Measurements from ENCODE around the gene SLC22A1. TPM values are rescaled to one million over a fixed set of nuclear protein-coding genes. Genes with fewer than 3 reads are reported as not detected.

The SLC22A1 gene
- total RNA-seq, 1 experiment from 2014 or later = 1.2 TPM

DNA sequence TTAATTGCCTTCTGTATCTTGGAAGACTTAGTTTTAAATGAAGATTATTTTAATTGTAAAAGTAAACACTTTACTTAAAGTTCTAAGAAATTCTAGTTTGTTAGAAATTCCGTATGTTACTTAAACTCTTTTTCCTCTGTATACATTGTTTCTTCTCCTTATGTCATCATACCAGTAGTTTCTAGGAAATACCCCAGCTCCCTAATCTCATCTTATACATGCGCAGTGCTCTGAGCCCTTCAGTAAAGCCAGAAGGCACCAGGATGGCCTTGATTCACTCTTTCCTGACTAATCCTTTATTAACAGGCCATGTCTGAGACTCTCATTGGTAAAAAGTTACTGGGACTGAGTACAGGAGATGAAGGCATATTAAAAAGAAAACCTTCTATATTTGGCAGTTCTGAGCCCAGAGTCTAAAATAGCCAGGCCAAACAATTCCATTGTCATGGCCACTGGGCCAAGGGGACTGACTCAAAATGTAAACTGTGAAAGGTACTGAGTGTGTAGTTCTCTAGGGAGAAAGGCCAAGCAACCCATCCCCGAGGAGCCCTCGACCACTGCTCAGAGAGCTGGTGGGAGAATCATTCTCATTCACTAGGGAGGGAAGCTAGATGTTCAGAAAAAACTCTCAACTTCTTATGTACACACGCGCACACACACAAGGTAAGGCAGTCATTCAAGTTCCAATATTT is 25.0 kb downstream of the SLC22A1 start (continued):
- TF ChIP-seq, protein P1, sequence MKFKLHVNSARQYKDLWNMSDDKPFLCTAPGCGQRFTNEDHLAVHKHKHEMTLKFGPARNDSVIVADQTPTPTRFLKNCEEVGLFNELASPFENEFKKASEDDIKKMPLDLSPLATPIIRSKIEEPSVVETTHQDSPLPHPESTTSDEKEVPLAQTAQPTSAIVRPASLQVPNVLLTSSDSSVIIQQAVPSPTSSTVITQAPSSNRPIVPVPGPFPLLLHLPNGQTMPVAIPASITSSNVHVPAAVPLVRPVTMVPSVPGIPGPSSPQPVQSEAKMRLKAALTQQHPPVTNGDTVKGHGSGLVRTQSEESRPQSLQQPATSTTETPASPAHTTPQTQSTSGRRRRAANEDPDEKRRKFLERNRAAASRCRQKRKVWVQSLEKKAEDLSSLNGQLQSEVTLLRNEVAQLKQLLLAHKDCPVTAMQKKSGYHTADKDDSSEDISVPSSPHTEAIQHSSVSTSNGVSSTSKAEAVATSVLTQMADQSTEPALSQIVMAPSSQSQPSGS (CRISPR knock-in tag; IDR thresholded peaks at IDR 0.05; ENCODE audit: borderline replicate concordance, low read depth) = no peak

- no peaks in the 10 kb centered on the region; the same call in 1 of the 2 replicates for H3K36me3 Mint-ChIP-seq
- DNase-seq (ENCODE audit: low spot score) (no peak), ATAC-seq (no peak)
- no peaks in the 10 kb centered on the region; the same call in 1 of the 2 replicates for H3K27me3 Mint-ChIP-seq (ENCODE audit: low read depth)
- POLR2A ChIA-PET = no interaction called here
- peaks cover 20% of the 10 kb centered on the region for H3K9me3 Mint-ChIP-seq
- no peaks in the 10 kb centered on the region for H3K4me1 Mint-ChIP-seq
- no peak overlapping the region for H3K27ac Mint-ChIP-seq
- no peak overlapping the region for H3K4me3 Mint-ChIP-seq
- CTCF ChIA-PET = no interaction called here
- TF ChIP-seq, protein P2, sequence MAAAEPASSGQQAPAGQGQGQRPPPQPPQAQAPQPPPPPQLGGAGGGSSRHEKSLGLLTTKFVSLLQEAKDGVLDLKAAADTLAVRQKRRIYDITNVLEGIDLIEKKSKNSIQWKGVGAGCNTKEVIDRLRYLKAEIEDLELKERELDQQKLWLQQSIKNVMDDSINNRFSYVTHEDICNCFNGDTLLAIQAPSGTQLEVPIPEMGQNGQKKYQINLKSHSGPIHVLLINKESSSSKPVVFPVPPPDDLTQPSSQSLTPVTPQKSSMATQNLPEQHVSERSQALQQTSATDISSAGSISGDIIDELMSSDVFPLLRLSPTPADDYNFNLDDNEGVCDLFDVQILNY (CRISPR knock-in tag; IDR thresholded peaks at IDR 0.05) = no peak
- TF ChIP-seq ZNF317 (CRISPR knock-in tag; IDR thresholded peaks at IDR 0.05; ENCODE audit: borderline replicate concordance, low read depth) = no peak
- TF ChIP-seq ZNF232 (CRISPR knock-in tag; IDR thresholded peaks at IDR 0.05) = no peak
- no peak for TF ChIP-seq AR (CRISPR knock-in tag; IDR thresholded peaks at IDR 0.05)
- TF ChIP-seq, protein P3, sequence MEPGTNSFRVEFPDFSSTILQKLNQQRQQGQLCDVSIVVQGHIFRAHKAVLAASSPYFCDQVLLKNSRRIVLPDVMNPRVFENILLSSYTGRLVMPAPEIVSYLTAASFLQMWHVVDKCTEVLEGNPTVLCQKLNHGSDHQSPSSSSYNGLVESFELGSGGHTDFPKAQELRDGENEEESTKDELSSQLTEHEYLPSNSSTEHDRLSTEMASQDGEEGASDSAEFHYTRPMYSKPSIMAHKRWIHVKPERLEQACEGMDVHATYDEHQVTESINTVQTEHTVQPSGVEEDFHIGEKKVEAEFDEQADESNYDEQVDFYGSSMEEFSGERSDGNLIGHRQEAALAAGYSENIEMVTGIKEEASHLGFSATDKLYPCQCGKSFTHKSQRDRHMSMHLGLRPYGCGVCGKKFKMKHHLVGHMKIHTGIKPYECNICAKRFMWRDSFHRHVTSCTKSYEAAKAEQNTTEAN (CRISPR knock-in tag; IDR thresholded peaks at IDR 0.05) = no peak
- no peak for TF ChIP-seq PRRX2 (CRISPR knock-in tag; IDR thresholded peaks at IDR 0.05)
Measured at GRCh38 chr6:160147146-160147536, 25.5 kb downstream of the SLC22A1 start.

DNA sequence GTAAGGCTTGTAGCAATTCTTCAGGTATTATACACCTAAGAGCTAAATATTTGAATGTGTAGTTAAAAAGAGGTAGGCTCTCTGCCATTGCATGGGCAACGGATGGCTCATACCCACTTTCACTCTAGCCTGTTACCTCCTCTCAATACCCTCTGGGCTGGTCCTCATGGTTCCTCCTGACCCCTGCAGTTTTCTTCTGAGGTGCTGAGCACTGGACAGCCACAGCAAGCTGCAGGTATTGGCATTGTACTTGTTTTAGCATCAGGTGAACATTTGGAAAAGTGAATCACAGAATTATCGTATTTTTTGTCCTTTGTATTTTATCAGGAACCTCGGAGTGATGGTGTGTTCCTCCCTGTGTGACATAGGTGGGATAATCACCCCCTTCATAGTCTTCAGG is 32.9 kb downstream of the SLC22A1 start:
- ChIA-PET POLR2A (no interaction called here), CTCF (no interaction called here)
- Mint-ChIP-seq H3K9me3 (peaks cover 13% of the 10 kb centered on the region), H3K27me3 (ENCODE audit: low read depth) (peaks cover 5% of the 10 kb centered on the region; the same call in 1 of the 2 replicates), H3K4me3 (no peak overlapping the region), H3K36me3 (peaks cover 12% of the 10 kb centered on the region), H3K27ac (no peak overlapping the region), H3K4me1 (peaks cover 3% of the 10 kb centered on the region; the same call in 1 of the 2 replicates)
- DNase-seq (ENCODE audit: low spot score) = no peak
- ATAC-seq = no peak
- TF ChIP-seq NR3C1 (CRISPR knock-in tag; conservative IDR thresholded peaks at IDR 0.05; ENCODE audit: low read depth) (no peak), NR2C2 (CRISPR knock-in tag; IDR thresholded peaks at IDR 0.05) (no peak), IRF1 (CRISPR knock-in tag; IDR thresholded peaks at IDR 0.05) (no peak), ZMAT4 (CRISPR knock-in tag; IDR thresholded peaks at IDR 0.05) (no peak)
- TF ChIP-seq, protein P4, sequence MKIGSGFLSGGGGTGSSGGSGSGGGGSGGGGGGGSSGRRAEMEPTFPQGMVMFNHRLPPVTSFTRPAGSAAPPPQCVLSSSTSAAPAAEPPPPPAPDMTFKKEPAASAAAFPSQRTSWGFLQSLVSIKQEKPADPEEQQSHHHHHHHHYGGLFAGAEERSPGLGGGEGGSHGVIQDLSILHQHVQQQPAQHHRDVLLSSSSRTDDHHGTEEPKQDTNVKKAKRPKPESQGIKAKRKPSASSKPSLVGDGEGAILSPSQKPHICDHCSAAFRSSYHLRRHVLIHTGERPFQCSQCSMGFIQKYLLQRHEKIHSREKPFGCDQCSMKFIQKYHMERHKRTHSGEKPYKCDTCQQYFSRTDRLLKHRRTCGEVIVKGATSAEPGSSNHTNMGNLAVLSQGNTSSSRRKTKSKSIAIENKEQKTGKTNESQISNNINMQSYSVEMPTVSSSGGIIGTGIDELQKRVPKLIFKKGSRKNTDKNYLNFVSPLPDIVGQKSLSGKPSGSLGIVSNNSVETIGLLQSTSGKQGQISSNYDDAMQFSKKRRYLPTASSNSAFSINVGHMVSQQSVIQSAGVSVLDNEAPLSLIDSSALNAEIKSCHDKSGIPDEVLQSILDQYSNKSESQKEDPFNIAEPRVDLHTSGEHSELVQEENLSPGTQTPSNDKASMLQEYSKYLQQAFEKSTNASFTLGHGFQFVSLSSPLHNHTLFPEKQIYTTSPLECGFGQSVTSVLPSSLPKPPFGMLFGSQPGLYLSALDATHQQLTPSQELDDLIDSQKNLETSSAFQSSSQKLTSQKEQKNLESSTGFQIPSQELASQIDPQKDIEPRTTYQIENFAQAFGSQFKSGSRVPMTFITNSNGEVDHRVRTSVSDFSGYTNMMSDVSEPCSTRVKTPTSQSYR (CRISPR knock-in tag; IDR thresholded peaks at IDR 0.05) = no peak
